ENCODE data around the gene PSMB5.

DNA sequence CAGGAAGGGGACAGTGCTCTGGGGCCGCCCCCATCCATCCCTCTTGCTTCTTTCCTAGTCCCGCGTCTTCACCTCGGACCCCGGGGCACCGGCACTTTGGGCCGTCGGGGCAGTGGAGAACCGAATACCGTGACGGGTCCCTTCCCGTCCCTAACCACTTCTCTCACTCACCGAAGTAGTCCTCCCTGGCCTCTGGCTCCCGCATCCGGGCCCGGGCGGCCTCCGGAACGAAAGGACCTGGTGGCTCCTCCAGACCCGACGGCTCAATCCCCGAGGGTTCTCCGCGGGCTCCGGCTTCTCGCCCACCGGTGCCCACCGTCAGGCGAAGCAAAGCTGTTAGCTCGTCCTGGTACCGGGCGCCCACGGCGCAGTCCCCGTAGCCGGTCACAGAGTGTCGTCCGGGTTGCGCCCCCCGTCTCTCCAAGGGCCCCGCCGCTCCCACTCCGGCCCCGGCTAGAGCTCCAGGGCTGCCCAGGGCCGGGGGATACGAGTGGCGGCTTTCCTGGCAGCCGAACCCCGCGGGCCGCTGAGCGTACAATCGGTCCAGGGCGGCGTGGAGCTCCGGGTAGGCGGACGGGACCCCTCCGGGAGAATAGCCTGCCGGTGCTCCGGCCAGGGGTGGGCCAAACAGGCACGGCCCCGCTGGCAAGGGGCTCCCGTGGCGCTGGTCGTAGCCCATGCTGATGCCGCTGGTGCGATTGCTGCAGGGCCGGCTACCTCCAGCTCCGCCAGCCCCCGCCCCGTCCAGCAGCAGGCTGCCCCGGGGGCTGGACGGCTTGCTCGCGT lies 53.4 kb downstream of the PSMB5 start:
- TF ChIP-seq, protein P1, sequence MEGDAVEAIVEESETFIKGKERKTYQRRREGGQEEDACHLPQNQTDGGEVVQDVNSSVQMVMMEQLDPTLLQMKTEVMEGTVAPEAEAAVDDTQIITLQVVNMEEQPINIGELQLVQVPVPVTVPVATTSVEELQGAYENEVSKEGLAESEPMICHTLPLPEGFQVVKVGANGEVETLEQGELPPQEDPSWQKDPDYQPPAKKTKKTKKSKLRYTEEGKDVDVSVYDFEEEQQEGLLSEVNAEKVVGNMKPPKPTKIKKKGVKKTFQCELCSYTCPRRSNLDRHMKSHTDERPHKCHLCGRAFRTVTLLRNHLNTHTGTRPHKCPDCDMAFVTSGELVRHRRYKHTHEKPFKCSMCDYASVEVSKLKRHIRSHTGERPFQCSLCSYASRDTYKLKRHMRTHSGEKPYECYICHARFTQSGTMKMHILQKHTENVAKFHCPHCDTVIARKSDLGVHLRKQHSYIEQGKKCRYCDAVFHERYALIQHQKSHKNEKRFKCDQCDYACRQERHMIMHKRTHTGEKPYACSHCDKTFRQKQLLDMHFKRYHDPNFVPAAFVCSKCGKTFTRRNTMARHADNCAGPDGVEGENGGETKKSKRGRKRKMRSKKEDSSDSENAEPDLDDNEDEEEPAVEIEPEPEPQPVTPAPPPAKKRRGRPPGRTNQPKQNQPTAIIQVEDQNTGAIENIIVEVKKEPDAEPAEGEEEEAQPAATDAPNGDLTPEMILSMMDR (IDR thresholded peaks at IDR 0.05; ENCODE audit: low read depth, low read length): no peak
- TF ChIP-seq EZH2phosphoT487 (IDR thresholded peaks at IDR 0.05; ENCODE audit: low read depth): no peak
